Endodermal cell (in vitro differentiated cells): ENCODE measurements around the gene CALML5. TPM values are rescaled to one million over a fixed set of nuclear protein-coding genes. Genes with fewer than 3 reads are reported as not detected.

Experiments used
- DNase-seq: peaks from one replicate; pipeline ENCODE4 v3.0.0-alpha.2; 2017
- H3K27ac ChIP-seq: 2 replicates; pipeline ENCODE4 v1.5.1; 2013; ENCODE audit warnings: mild to moderate bottlenecking, low read depth, low read length, moderate library complexity
- H3K27me3 ChIP-seq: 2 replicates; pipeline ENCODE4 v1.6.1; 2013; ENCODE audit warnings: mild to moderate bottlenecking, low read length, moderate library complexity; ENCODE audit not compliant: insufficient read depth, control insufficient read depth, poor library complexity, severe bottlenecking
- H3K36me3 ChIP-seq: 2 replicates; pipeline ENCODE4 v1.7.0; 2013; ENCODE audit warnings: mild to moderate bottlenecking, low read length, moderate library complexity; ENCODE audit not compliant: control insufficient read depth, insufficient read depth
- H3K4me1 ChIP-seq: one replicate; pipeline ENCODE4 v1.7.0; 2013; ENCODE audit warnings: low read length; ENCODE audit not compliant: control insufficient read depth, insufficient read depth
- H3K4me3 ChIP-seq: 2 replicates; pipeline ENCODE4 v1.5.1; 2013; ENCODE audit warnings: mild to moderate bottlenecking, low read length, moderate library complexity
- H3K9ac ChIP-seq: 2 replicates; pipeline ENCODE4 v1.6.1; 2013; ENCODE audit warnings: mild to moderate bottlenecking, low read length, moderate library complexity; ENCODE audit not compliant: poor library complexity, severe bottlenecking; ENCODE audit errors: extremely low read depth
- H3K9me3 ChIP-seq: 2 replicates; pipeline ENCODE4 v1.6.1; 2013; ENCODE audit warnings: mild to moderate bottlenecking, low read length, moderate library complexity; ENCODE audit not compliant: control insufficient read depth
- H3K27ac Mint-ChIP-seq: 2 replicates; pipeline ENCODE4 v1.8.0; 2020; ENCODE audit warnings: mixed read lengths
- H3K27me3 Mint-ChIP-seq: 2 replicates; pipeline ENCODE4 v1.8.0; 2021; ENCODE audit warnings: mild to moderate bottlenecking, mixed read lengths; ENCODE audit not compliant: insufficient read depth
- H3K36me3 Mint-ChIP-seq: 2 replicates; pipeline ENCODE4 v1.8.0; 2020; ENCODE audit warnings: low read depth, mixed read lengths
- H3K4me1 Mint-ChIP-seq: 2 replicates; pipeline ENCODE4 v1.8.0; 2020; ENCODE audit warnings: mixed read lengths
- H3K4me3 Mint-ChIP-seq: 2 replicates; pipeline ENCODE4 v1.8.0; 2020; ENCODE audit warnings: mild to moderate bottlenecking, moderate library complexity, mixed read lengths
- H3K9me3 Mint-ChIP-seq: 2 replicates; pipeline ENCODE4 v1.8.0; 2020; ENCODE audit warnings: mild to moderate bottlenecking, mixed read lengths
- WGBS, 2 experiments: methylation state at CpG; one replicate each; pipeline versions ENCODE4 v1.1.5 to v1.1.7; 2013; ENCODE audit warnings: missing lambda C conversion rate in 2 of 2, mixed read lengths in 1 of 2; ENCODE audit not compliant: insufficient coverage in 1 of 2, insufficient read length in 1 of 2; 5-methylcytosine and 5-hydroxymethylcytosine counted together
- total RNA-seq, 2 donors: library from RNA; stranded (reverse); fragmentation: NEBNext Ultra II Directional in 1 of 2; extraction: Animal tissue kit (Norgen Biotek cat#: 25700) in 1 of 2; gene quantifications; 2 replicates in 1 of 2; 3 replicates in 1 of 2; pipeline ENCODE4 v1.2.1, GENCODE V29; 2021
- TF ChIP-seq, protein P1 (sequence below): fragments of 200-600 bp; sonication (generic); conservative IDR thresholded peaks from 2 replicates; pipeline ENCODE4 v1.5.0; 2021; ENCODE audit warnings: antibody characterized with exemption, mild to moderate bottlenecking

Gene CALML5
- total RNA-seq, 2 donors from 2014 or later = not detected

DNA sequence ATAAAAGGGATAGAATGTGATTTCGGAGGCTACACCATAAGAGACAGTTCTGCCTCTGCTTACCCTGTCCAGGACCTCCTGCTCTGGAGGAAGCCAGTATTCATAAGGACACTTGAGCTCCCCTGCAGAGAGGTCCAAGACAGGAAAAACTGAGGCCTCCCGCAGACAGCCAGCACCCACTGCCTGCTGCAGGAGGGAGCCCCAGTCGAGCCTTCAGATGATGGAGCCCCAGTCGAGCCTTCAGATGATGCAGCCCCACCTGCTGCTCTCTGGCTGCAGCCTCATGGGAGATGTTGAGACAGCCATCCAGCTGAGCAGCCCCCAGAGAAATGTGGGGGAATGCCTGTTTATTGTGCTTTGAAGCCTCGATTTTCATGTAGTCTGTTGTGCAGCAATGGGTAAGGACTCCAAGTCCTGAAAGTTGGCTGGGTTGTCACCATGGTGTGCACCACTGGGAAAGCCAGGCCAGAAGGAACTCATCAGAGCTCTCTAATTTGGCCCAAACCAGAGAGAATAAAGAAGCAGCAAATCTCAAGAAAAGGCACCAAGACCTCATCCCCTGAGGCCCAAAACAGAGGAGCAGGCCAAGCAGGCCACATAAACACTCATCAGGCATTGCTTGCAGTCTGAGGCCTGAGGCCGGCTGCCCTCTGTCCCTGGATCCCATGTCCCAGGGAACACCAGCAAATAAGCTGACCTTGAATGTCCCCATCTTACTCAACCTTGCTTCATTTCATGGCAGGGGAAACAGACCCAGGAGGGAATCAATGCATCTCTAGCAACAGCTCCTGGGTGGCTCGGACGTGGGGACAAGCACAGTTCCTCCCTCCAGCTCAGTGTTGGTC is 30.9 kb downstream of the CALML5 start:
- Histone ChIP-seq H3K9me3 (peaks cover 35% of the 10 kb centered on the region), H3K27me3 (no peaks in the 10 kb centered on the region), H3K27ac (no peak overlapping the region), H3K36me3 (no peaks in the 10 kb centered on the region), H3K4me1 (peaks cover 12% of the 10 kb centered on the region), H3K9ac (no peak overlapping the region), H3K4me3 (no peak overlapping the region)
- peaks cover 58% of the 10 kb centered on the region for H3K9me3 Mint-ChIP-seq
- no peak overlapping the region for H3K4me3 Mint-ChIP-seq
- H3K27ac Mint-ChIP-seq = no peak overlapping the region
- H3K27me3 Mint-ChIP-seq = peaks cover 7% of the 10 kb centered on the region
- no peak for DNase-seq
- TF ChIP-seq, protein P1, sequence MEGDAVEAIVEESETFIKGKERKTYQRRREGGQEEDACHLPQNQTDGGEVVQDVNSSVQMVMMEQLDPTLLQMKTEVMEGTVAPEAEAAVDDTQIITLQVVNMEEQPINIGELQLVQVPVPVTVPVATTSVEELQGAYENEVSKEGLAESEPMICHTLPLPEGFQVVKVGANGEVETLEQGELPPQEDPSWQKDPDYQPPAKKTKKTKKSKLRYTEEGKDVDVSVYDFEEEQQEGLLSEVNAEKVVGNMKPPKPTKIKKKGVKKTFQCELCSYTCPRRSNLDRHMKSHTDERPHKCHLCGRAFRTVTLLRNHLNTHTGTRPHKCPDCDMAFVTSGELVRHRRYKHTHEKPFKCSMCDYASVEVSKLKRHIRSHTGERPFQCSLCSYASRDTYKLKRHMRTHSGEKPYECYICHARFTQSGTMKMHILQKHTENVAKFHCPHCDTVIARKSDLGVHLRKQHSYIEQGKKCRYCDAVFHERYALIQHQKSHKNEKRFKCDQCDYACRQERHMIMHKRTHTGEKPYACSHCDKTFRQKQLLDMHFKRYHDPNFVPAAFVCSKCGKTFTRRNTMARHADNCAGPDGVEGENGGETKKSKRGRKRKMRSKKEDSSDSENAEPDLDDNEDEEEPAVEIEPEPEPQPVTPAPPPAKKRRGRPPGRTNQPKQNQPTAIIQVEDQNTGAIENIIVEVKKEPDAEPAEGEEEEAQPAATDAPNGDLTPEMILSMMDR = no peak
- peaks cover 39% of the 10 kb centered on the region for H3K4me1 Mint-ChIP-seq
- WGBS, 2 experiments = 93 to 100% methylated on average over 7 to 8 of the region's 8 CpGs
- H3K36me3 Mint-ChIP-seq = peaks cover 16% of the 10 kb centered on the region

DNA sequence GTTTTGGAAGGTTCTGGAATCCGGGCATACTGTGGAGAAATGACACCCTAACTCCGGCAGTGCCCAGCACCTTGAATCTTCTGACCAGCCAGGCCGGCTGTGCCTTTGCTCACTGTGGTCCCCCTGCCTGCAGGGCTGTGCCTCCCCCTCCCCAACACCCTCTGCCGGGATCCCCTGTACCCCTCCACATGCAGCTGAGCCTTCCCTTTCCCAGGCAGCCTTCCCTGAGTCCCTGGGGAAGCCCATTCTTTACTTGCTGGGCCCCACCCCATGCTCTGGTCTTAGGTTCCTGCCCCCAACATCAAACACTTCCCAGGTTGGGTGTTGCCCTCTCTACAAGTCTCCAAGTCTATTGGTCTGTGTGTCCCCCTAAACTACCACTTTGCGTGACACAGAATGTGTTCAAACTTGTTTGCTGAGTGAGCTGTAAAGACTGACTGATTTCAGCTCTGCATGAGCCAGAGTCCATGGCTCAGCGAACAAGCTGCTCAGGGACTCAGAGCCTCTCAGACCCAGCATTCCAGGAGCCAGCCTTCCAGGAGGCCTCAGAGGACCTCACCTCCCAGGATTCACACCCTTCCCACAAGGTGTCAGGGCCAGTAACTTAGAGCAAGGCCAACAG is 31.6 kb downstream of the CALML5 start:
- Histone ChIP-seq H3K9me3 (peaks cover 36% of the 10 kb centered on the region), H3K4me1 (peaks cover 12% of the 10 kb centered on the region), H3K4me3 (no peak overlapping the region), H3K9ac (no peak overlapping the region), H3K27me3 (no peaks in the 10 kb centered on the region), H3K36me3 (no peaks in the 10 kb centered on the region), H3K27ac (no peak overlapping the region)
- Mint-ChIP-seq H3K4me3 (no peak overlapping the region), H3K36me3 (peaks cover 18% of the 10 kb centered on the region), H3K27me3 (peaks cover 7% of the 10 kb centered on the region), H3K4me1 (peaks cover 36% of the 10 kb centered on the region), H3K9me3 (peaks cover 57% of the 10 kb centered on the region), H3K27ac (peak overlapping the region; percentile 35)
- DNase-seq = no peak
- 91 to 96% methylated on average over 3 to 6 of the region's 6 CpGs for WGBS, 2 experiments
- TF ChIP-seq, protein P1 = no peak

DNA sequence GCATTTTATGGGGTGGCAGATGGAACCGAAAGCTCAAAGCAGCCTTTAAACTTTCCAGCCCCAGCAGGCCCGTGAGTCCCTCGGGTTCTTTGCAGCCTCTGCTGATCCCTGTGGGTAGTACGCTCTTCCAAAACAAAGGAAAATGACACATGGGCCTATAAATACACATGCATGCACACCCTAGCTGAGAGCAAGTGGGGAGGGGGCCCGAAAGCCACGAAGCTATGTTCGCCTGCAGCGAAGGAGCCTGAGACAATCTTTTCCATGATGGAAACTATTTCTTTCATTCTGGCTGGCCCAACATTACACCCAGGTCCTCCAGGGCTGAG is 32.2 kb downstream of the CALML5 start:
- Histone ChIP-seq H3K9ac (no peak overlapping the region), H3K27me3 (no peaks in the 10 kb centered on the region), H3K4me1 (peaks cover 17% of the 10 kb centered on the region), H3K4me3 (no peak overlapping the region), H3K9me3 (peaks cover 36% of the 10 kb centered on the region), H3K27ac (no peak overlapping the region), H3K36me3 (no peaks in the 10 kb centered on the region)
- no peak for DNase-seq
- Mint-ChIP-seq H3K4me1 (peaks cover 38% of the 10 kb centered on the region), H3K4me3 (no peak overlapping the region), H3K36me3 (peaks cover 16% of the 10 kb centered on the region), H3K9me3 (peaks cover 54% of the 10 kb centered on the region), H3K27me3 (peaks cover 7% of the 10 kb centered on the region), H3K27ac (peak overlapping the region; percentile 99)
- TF ChIP-seq, protein P1 = peak; percentile 20
- 85% methylated on average over 6 to 8 of the region's 8 CpGs for WGBS, 2 experiments
